Epithelial cell of proximal tubule (primary cell): ENCODE measurements around the gene ZNF281. TPM values are rescaled to one million over a fixed set of nuclear protein-coding genes. Genes with fewer than 3 reads are reported as not detected.

Source experiments
- DNase-seq: peaks from one replicate; pipeline ENCODE4 v3.0.0-alpha.2; 2011; ENCODE audit warnings: low read depth
- H3K4me3 ChIP-seq: 2 replicates; pipeline ENCODE4 v1.5.1; 2011; ENCODE audit warnings: low read depth, mild to moderate bottlenecking, low read length
- CTCF ChIP-seq: conservative IDR thresholded peaks from 2 replicates; pipeline ENCODE4 v1.5.1; 2012; ENCODE audit warnings: low read depth, mild to moderate bottlenecking, low read length
- total RNA-seq: library from RNA; depleted of rRNA; stranded (reverse); fragments of >200 nt; gene quantifications from 2 replicates; pipeline ENCODE4 v1.2.3, GENCODE V29; 2015

The ZNF281 gene
- total RNA-seq, 1 donor from 2014 or later: 17.4 TPM

GRCh38 chr1:200405264-200405663, 4.6 kb downstream of the ZNF281 start:
- TF ChIP-seq CTCF: no peak
- H3K4me3 ChIP-seq: no peak overlapping the region
- DNase-seq: no peak

GRCh38 chr1:200401708-200402107, 8.1 kb downstream of the ZNF281 start:
- no peak overlapping the region for H3K4me3 ChIP-seq
- TF ChIP-seq CTCF: no peak
- no peak for DNase-seq

- no peak for DNase-seq
- TF ChIP-seq CTCF: no peak
- H3K4me3 ChIP-seq: no peak overlapping the region
Measured at GRCh38 chr1:200401263-200401662, 8.6 kb downstream of the ZNF281 start.

- H3K4me3 ChIP-seq: no peak overlapping the region
- no peak for TF ChIP-seq CTCF
- no peak for DNase-seq
Measured at GRCh38 chr1:200400556-200400955, 9.3 kb downstream of the ZNF281 start.

GRCh38 chr1:200399860-200400259, 10.0 kb downstream of the ZNF281 start:
- no peak for DNase-seq
- no peak for TF ChIP-seq CTCF
- no peak overlapping the region for H3K4me3 ChIP-seq

- TF ChIP-seq CTCF: no peak
- no peak for DNase-seq
- H3K4me3 ChIP-seq: no peak overlapping the region
Measured at GRCh38 chr1:200398373-200398772, 11.5 kb downstream of the ZNF281 start.

GRCh38 chr1:200392625-200393185, 17.1 kb downstream of the ZNF281 start:
- TF ChIP-seq CTCF: no peak
- H3K4me3 ChIP-seq: no peak overlapping the region
- DNase-seq: no peak
